ENCODE data around the gene SRPK2.

DNA sequence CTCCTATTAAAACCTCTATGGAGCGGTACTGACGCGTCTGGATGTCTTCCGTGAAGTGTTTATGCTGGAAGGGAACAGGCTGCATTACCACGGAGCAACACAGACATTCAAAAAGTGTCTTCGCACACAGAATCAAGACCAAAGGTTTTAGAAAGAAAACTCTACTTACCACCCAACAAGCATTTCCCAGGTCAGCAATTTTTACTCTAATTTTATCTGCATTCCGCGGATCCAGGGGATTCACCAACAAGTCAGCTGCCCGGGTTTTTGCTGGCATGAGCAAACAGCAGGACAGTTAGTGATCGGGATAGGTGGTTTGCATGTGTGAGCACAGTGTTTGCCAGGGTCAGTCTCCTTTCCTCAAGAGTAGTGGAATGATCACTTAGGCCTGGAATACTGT is 255.9 kb downstream of the SRPK2 start:
- no peak for TF ChIP-seq TCF12 (IDR thresholded peaks at IDR 0.05)
- TF ChIP-seq SMC3 (IDR thresholded peaks at IDR 0.05; ENCODE audit: low read depth, low read length) = no peak

Data from SK-N-SH (cell line).